Activated naive CD4-positive, alpha-beta T cell treated with anti-CD3 and anti-CD28 coated beads, Interleukin-2, amount 50 U/mL, for 72 hours (primary cell): Measurements from ENCODE around the gene CLEC1B. TPM values are rescaled to one million over a fixed set of nuclear protein-coding genes. Genes with fewer than 3 reads are reported as not detected.
"Not testable (repeated sequence)": the region's sequence is repeated elsewhere in the genome, so short reads cannot be mapped to it uniquely, and the experiment has no call there.

Source experiments
- ATAC-seq, 2 donors: fragments of 150-1000 bp; cut with Tn5 transposase; 2 replicates each; pipeline ENCODE4 v1.10.0; 2021; ENCODE audit warnings: mild to moderate bottlenecking in 2 of 2, moderate library complexity in 2 of 2
- DNase-seq, 2 donors: peaks; one replicate each; pipeline ENCODE4 v3.0.0; 2021 to 2022; ENCODE audit warnings: low spot score in 2 of 2
- H3K27ac Mint-ChIP-seq, 2 donors: one replicate each; pipeline ENCODE4 v1.8.0; 2022; ENCODE audit warnings: mild to moderate bottlenecking in 2 of 2, mixed read lengths in 2 of 2
- H3K36me3 Mint-ChIP-seq, 2 donors: one replicate each; pipeline ENCODE4 v1.8.0; 2022; ENCODE audit warnings: mixed read lengths in 2 of 2
- H3K9me3 Mint-ChIP-seq, 2 donors: one replicate each; pipeline ENCODE4 v1.8.0; 2022; ENCODE audit warnings: mixed read lengths in 2 of 2
- total RNA-seq, 2 donors: library from RNA; stranded (reverse); gene quantifications; one replicate each; pipeline ENCODE4 v1.2.3, GENCODE V29; 2022

The CLEC1B gene
- total RNA-seq, result not detected

DNA sequence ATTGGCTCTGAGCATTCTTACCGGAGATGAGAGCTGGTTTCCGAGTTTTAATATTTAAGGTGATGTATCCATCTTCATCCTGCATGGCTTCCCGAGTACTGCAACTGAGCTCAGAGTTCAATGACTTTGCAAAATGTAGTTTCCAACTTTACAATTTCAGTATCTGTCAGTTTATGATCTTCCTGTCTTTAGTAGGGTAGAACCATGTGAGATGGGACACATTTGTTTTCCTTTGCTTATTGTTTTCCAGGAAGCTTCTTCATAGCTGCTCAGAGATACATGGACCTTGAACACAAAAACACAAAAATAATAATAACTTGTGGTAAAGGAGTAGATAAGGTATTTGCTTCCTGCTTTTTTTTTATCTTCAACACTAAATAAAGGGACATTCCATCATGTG lies at the start of gene CLEC1B:
Gene CLEC1B (minus strand): TSS at position 106 of the 400 bp plus-strand sequence. CDS start 21 bp downstream, at position 85.
- Mint-ChIP-seq H3K27ac (no peak within 1 kb of the TSS), H3K36me3 (no peaks in the 10 kb centered on the region), H3K9me3 (no peaks in the 10 kb centered on the region)
- ATAC-seq (no peak), DNase-seq (no peak)

DNA sequence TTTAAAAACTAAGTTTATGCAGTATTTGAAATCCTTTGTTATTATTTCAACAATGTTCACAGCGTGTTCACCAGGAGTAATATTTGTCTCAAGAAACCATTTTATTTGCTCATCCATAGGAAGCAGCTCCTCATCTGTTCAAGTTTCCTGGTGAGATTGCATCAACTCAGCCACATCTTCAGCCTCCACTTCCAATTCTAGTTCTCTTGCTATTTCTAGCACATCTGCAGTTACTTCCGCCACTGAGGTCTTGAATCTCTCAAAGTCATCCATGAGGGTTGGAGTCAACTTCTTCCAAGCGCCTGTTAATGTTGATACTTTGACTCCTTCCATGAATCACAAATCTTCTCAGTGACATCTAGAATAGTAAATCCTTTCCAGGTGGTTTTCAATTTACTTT lies 49.6 kb upstream of the CLEC1B start:
- DNase-seq, result no peak
- Mint-ChIP-seq H3K27ac (no peak overlapping the region), H3K9me3 (no peaks in the 10 kb centered on the region), H3K36me3 (no peaks in the 10 kb centered on the region)
- no peak for ATAC-seq

DNA sequence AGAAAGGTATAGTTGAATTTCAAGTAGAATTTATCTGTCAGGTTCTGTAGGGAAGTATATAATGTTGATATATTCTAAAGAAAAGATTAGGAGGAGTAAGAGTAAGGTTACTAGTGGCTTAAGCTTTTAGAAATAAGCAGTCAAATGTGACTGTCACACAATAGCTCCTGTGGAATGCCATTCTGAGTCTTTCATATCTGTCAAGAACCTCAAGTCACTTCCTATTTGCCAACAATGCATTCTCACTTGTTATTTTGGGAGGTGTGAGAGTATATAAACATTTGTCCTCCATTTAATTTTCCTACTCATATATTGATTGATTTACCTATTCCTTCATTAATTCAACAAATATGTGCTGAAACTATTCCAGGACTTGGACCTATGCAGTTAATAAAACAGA lies 43.2 kb upstream of the CLEC1B start:
- H3K27ac Mint-ChIP-seq, result no peak overlapping the region
- no peaks in the 10 kb centered on the region for H3K9me3 Mint-ChIP-seq
- no peak for ATAC-seq
- no peaks in the 10 kb centered on the region for H3K36me3 Mint-ChIP-seq
- no peak for DNase-seq

DNA sequence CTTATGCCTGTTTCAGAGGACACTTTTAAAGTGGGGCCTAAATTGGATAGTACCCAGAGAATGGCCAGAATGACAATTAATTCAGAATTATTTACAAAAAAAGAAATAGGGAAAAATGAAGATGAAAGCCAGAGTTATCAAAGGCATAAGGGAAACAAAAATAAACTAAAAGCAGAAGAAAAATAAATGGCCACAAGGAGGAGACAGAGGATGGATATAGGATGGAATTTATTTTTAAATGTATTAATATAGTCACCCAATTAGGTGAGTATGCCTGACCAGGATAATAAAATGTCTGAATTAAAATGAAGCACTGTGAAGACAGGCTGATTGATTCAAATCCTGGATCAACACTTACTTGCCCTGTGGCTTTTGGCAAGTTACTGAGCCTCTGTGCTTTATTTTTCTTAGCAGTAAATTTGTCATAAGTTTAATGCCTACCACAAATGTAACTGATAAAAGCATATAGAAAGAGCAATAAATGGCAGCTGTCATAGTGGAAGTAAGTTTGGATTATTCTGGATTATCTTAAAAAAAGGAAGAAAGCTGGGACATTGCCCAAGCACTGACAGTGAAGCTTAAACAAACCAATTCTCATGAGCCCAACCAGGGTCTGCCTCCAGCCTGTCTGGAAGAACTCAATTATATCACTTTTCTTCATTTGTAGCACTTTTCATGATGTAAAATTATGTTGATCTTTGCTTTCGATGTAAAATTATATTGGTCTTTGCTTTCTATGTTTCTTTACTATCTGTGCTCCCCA lies 35.0 kb upstream of the CLEC1B start:
- Mint-ChIP-seq H3K36me3 (no peaks in the 10 kb centered on the region), H3K27ac (no peak overlapping the region), H3K9me3 (no peaks in the 10 kb centered on the region)
- no peak for ATAC-seq
- DNase-seq, result no peak

DNA sequence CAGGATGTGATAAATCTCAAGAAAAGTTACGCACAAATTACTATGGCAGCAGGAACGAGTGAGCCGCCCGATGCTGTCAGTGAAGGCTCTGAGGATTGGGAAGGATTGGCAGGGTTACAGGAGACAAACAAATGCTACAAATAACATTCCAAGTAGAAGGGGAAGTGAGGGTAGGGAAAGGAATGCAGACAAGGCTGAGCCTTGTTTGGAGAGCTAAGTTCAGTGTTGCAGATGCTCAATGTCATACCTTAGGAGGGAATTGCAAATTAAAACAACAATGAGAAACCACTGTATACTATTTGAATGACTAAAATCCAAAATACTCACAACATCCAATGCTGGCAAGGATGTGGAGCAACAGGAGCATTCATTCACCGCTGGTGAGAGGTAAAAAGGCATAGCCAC lies 32.9 kb upstream of the CLEC1B start:
- Mint-ChIP-seq H3K9me3 (no peaks in the 10 kb centered on the region), H3K36me3 (no peaks in the 10 kb centered on the region), H3K27ac (no peak overlapping the region)
- DNase-seq (no peak), ATAC-seq (no peak)

DNA sequence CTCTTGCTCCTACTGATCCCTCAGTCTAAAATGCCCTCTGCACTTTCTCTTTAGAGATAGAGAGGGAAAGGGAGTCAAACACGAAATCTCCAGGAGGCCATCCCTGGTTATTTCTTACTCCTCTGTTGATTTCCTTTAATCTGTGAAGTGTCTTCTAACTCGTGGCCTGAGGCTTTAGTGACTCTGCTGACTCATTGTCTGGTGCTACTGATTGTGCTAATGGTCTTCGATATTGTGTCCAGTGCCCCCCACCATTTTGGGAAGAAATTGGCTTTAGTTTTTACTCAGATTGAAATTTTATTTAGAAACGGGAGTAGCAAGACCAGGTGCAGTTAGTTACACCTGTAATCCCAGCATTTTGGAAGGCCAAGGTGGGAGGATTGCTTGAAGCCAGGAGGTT lies 32.4 kb upstream of the CLEC1B start:
- DNase-seq (no peak), ATAC-seq (no peak)
- H3K36me3 Mint-ChIP-seq, result no peaks in the 10 kb centered on the region
- H3K9me3 Mint-ChIP-seq, result no peaks in the 10 kb centered on the region
- H3K27ac Mint-ChIP-seq, result no peak overlapping the region

DNA sequence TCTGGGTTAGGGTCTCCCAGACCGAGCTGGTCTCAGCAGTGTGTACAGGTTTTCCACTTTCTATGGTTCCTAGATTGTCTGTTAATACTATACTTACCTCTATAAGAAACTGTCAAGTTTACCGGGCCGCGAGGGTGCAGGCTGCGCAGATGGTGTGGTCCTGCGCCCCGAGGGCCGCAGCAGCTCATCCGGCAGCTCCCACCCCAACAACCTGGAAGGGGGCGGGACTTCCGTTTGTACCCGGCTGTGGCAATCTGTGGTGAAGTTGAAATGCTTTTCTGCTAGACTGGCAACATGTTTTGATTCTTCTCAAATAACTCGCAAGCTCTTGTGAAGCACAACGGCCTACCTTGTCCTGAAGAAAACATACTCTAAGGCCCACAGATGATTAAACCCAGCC lies 31.5 kb upstream of the CLEC1B start, which contains the start of gene CLEC9A:
Gene CLEC9A (plus strand): TSS at position 237 of the 400 bp plus-strand sequence. CDS start 22,006 bp downstream, outside the sequence.
- DNase-seq (no peak), ATAC-seq (no peak)
- H3K36me3 Mint-ChIP-seq, result no peaks in the 10 kb centered on the region
- H3K9me3 Mint-ChIP-seq, result no peaks in the 10 kb centered on the region
- no peak within 1 kb of the TSS for H3K27ac Mint-ChIP-seq

DNA sequence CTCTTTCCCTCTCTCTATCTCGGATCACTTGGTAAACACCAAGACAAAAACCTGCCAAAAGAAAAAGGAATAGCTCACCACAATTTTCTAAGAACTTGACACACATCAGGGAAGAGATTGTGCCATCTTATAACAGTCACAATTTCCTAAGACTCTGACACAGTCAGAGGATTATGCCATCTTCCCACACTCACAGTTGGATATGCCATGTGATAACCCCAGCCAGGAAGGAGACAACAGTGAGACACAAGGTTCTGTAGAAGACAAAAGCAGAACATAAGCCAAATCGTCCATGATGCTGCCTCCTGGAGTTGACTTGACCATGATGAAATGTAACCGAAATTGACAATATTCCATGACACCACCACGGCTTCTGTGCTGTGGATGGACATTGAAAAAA lies 28.8 kb upstream of the CLEC1B start:
- ATAC-seq (no peak), DNase-seq (no peak)
- Mint-ChIP-seq H3K27ac (no peak overlapping the region), H3K9me3 (no peaks in the 10 kb centered on the region), H3K36me3 (no peaks in the 10 kb centered on the region)

DNA sequence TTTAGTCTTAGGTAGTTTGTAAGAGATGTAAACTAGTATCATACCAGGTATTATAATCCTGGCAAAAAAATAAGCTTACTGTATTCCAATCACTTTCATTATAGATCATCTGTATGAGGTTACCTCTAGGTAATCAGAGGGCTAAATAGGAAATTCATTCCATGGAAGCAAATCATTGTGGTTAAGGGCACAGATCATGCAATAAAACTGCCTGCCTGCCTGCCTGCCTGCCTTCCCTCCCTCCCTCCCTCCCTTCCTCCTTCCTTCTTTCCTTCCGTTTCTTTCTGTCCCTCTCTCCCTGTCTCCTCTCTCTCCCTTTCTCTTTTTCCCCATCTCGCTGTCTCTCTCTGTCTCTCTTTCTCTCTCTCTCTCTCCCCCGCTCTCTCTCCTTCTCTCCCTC lies 28.4 kb upstream of the CLEC1B start:
- Mint-ChIP-seq H3K9me3 (no peaks in the 10 kb centered on the region), H3K27ac (no peak overlapping the region), H3K36me3 (no peaks in the 10 kb centered on the region)
- ATAC-seq (no peak), DNase-seq (no peak)

DNA sequence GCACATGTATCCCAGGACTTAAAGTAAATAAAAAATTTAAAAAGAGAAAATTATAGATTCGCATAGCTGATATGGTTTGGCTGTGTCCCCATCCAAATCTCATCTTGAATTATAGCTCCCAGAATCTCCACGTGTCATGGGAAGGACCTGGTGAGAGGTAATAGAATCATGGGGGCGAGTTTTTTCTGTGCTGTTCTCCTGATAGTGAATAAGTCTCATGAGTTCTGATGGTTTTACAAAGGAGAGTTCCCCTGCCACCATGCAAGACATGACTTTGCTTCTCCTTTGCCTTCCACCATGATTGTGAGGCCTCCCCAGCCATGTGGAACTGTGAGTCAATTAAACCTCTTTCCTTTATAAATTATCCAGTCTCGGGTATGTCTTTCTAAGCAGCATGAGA lies 27.7 kb upstream of the CLEC1B start:
- not testable (repeated sequence) for ATAC-seq, DNase-seq, H3K27ac Mint-ChIP-seq, H3K36me3 Mint-ChIP-seq, H3K9me3 Mint-ChIP-seq

DNA sequence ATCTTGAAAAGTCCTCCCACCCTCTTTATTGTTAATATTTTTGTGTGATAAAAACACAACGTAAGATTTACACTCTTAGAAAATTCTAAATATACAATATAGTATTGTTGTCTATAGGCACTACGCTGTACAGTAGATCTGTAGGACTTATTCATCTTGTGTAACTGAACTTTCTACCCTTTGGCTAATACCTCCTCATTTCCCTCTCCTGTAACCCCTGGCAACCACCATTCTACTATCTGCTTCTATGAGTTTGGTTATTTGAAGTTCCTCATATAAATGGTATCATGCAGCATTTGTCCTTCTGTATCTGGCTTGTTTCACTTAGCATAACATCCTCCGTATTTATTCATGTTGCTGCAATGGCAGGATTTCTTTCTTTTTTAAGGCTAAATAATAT lies 26.3 kb upstream of the CLEC1B start:
- DNase-seq, result no peak
- no peaks in the 10 kb centered on the region for H3K36me3 Mint-ChIP-seq

DNA sequence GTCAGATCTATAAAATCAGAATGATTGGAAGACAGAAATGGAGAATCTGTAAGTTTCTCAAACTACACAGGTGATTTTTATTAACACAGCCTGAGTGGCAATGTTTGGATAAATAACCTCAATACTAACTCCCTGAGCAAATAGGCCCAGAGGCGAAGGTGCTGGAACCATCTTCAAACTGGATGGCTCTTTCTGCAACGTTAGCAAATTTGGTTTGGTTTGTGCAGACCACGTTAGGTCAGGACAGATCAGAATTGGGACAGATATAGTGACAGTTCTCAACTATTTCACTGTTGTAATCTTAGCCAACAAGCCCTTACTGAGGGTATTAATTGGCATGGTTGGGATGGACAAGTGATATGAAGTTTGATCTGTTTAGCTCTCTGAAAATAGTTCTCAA lies 22.4 kb upstream of the CLEC1B start:
- ATAC-seq (no peak), DNase-seq (no peak)
- Mint-ChIP-seq H3K27ac (no peak overlapping the region), H3K36me3 (no peaks in the 10 kb centered on the region), H3K9me3 (no peaks in the 10 kb centered on the region)

More for the DNA sequence above, 26.3 kb upstream of the CLEC1B start:
- ATAC-seq, result no peak
- H3K27ac Mint-ChIP-seq, result no peak overlapping the region
- H3K9me3 Mint-ChIP-seq, result no peaks in the 10 kb centered on the region

DNA sequence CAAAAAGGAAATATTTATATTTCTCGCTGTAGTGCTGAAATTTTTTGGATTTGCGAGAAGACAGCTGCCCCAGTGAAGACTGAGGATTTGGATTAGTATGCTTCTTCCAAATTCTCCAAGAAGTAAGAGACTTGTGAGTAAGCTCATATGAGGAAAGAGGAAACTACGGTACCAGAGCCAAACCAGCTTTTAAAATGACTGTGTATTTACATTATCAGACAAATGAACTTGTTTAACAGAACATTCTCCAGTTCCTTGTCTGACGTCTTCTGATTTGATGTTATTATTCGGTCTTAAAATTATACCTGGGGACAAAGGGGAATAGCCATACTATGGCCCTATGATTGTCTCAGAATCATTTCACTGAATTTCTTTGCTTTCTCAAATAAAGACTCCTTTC lies 19.5 kb upstream of the CLEC1B start:
- DNase-seq, result no peak
- H3K36me3 Mint-ChIP-seq, result no peaks in the 10 kb centered on the region
- H3K9me3 Mint-ChIP-seq, result no peaks in the 10 kb centered on the region
- no peak for ATAC-seq
- H3K27ac Mint-ChIP-seq, result no peak overlapping the region

DNA sequence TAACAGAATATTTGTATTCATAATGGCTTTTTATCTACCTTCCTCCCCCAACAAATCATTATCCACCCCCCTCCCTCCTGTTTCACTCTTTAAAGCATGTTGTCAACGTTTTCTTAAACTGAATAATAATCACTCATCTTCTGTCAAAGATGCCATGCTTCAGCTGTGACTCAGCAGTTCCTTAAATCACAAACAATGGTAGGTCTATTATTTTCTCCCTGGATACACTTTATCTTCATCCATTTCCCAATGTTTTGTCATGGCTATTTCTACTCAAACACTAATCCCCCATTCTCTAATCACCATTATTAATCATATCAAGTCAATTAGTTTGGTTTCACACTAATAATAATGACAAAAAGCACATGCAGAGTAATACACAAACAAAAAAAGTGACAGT lies 18.0 kb upstream of the CLEC1B start:
- Mint-ChIP-seq H3K27ac (no peak overlapping the region), H3K36me3 (no peaks in the 10 kb centered on the region), H3K9me3 (no peaks in the 10 kb centered on the region)
- ATAC-seq (no peak), DNase-seq (no peak)

DNA sequence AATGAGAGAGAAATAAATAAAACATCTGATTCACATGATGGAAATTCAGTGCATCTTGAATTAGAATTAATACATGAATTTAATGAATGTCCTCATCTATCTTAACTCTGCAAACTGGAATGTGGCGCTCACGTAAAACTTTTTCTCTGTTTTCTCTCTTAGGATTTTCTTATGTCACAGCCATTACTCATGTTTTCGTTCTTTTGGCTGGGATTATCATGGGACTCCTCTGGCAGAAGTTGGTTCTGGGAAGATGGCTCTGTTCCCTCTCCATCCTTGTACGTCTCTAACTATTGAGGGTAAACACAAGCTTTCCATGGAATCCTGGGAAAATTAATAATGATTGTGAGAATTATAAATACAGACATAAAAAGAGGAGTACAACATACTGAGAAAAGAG lies 16.5 kb upstream of the CLEC1B start:
- ATAC-seq, result no peak
- DNase-seq, result no peak
- no peak overlapping the region for H3K27ac Mint-ChIP-seq
- no peaks in the 10 kb centered on the region for H3K9me3 Mint-ChIP-seq
- H3K36me3 Mint-ChIP-seq, result no peaks in the 10 kb centered on the region

DNA sequence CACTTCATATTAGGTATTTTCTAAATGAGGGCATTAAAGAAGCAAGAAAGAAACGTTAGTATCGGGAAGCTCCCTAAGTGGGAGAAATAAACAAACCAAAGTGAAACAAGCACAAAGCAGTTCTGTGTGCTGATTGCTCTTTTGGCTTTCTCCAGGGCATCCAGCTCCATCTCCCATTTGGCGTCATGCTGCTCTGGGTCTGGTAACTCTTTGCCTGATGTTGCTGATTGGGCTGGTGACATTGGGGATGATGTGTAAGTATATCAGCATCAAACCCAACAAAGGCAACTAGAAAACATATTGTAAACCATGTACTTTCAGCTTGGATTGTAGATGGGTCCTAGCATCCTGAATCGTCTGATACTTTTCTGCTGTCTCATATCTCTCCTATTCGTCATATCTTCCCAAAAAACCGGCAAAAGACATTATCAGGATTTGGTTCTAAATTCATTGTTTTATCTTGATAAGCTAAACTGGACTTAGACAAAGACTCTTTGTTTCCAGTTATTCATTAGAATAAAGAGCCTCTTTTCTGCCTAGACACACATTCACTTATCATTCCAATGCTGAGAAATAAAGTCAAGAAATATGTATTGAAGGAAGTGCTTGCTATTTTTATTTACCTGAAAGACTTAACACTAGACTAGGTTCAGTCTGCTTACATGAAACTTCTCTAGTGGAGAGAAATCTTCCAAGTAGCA lies 13.9 kb upstream of the CLEC1B start:
- Mint-ChIP-seq H3K36me3 (no peaks in the 10 kb centered on the region), H3K27ac (no peak overlapping the region), H3K9me3 (no peaks in the 10 kb centered on the region)
- DNase-seq (no peak), ATAC-seq (no peak)

DNA sequence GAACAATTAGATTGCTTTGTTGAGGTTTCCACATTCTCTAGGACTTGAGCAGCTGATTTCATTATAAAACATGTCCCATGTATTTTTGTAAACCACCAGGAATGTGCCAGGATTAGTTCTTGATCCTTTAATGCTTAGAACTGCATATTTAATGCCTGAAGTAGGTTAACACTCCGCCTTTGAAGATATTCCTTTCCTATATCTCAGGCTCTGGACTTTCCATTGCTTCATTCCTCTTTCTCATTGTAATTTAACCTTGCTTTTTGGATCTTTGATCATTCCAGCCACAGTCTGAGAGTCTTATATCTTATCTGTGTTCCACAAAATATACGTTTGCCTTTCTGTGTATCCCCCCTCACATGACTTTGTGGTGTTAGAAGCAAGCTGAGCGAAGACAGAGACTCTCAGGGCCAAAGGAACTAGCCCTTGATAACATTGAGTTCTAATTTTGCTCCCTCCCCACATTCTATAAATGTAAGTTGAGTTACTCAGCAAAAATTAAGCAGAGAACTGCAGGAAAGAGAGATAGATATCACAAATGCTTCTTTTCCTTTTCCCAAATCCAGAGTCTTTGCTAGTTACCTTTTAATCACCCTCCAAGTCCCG lies 2.4 kb upstream of the CLEC1B start:
- ATAC-seq (no peak), DNase-seq (no peak)
- Mint-ChIP-seq H3K9me3 (no peaks in the 10 kb centered on the region), H3K27ac (no peak overlapping the region), H3K36me3 (no peaks in the 10 kb centered on the region)

DNA sequence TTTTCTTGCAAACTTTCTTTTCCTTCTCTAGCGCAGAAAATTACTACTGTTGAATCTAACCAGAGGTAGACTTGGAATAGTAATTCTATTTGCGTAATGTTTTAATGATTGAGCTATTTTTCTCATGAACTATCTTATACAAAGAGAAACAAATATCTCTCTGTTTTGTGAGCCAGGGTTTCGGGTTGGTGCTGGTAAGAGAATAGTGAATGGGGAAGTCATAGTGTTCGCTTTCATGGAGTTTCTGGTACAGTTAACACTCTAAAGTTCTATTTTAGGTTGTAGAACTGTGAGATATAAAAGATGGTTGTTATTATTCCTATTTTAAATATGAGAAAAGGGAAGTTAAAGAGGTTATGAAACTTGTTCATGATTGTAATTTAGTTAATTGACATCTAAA lies 6.6 kb downstream of the CLEC1B start:
- no peak overlapping the region for H3K27ac Mint-ChIP-seq
- DNase-seq (no peak), ATAC-seq (no peak)
- H3K9me3 Mint-ChIP-seq, result no peaks in the 10 kb centered on the region
- no peaks in the 10 kb centered on the region for H3K36me3 Mint-ChIP-seq
